Measurements from ENCODE around the gene ASTN2.

ASTN2 gene

DNA sequence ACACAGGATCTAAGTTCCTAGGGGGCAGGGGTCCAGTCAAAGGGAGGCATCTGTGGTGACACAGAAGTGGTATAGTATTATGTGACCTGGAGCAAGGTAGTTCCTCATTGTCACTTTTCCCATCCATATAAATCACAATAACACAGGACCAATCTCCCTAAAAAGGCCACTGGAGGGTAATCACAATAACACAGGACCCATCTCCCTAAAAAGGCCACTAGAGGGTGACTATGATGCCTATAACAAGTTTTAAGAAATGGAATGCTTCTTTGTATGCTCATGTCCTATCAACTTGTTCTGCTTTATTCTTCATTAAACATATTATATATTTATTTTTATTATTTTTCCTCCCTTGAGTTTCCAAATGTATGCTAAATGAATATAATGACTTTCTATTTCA is 254.6 kb downstream of the ASTN2 start:
- H3K4me1 Mint-ChIP-seq: no peaks in the 10 kb centered on the region
- no peak overlapping the region for H3K27ac Mint-ChIP-seq
- DNase-seq (ENCODE audit: low spot score in 2 of 2) (no peak), ATAC-seq (ENCODE audit: low read depth) (no peak)
- no peak overlapping the region for H3K4me3 Mint-ChIP-seq
- H3K9me3 Mint-ChIP-seq: peaks cover 3% of the 10 kb centered on the region
- no peaks in the 10 kb centered on the region for H3K27me3 Mint-ChIP-seq
- H3K36me3 Mint-ChIP-seq: no peaks in the 10 kb centered on the region

DNA sequence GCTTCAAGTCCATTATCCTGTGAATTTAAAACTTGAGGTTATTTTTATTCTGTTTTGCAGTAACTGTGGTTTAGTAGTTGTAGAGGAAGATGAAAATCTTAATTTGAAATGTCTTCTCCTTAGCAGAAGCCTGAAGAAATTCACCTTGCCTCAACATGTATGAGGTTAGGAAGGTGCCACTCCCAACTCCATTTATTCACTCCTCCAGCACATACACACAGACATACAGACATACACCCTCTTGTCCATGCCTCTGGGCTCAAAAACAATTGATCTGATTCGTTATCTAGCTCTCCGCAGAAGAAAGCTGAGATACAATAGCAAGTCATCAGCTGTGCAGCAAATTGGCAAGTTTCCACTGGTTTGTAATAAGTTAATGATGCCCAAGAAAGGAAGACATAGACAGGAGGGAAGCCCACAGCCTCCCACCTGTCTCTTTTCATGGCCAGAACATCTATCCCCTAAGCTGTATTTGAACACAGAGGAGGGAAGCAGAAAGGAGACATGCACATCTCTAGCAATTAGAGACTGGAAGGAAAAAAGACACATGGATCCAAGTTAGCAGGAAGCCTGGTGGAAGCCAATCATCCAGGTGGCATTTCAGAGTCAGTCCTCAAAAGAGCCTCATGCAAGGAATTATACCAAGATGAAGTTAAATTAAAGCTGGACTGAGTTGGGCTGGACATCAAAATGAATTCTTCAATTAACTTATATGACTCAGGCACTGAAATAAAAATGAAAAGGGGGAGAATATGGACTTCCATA is 257.9 kb downstream of the ASTN2 start:
- H3K4me3 Mint-ChIP-seq: no peak overlapping the region
- no peaks in the 10 kb centered on the region for H3K36me3 Mint-ChIP-seq
- no peaks in the 10 kb centered on the region for H3K4me1 Mint-ChIP-seq
- peaks cover 3% of the 10 kb centered on the region for H3K9me3 Mint-ChIP-seq
- no peak for DNase-seq (ENCODE audit: low spot score in 2 of 2)
- no peak for ATAC-seq (ENCODE audit: low read depth)
- no peaks in the 10 kb centered on the region for H3K27me3 Mint-ChIP-seq
- H3K27ac Mint-ChIP-seq: no peak overlapping the region

DNA sequence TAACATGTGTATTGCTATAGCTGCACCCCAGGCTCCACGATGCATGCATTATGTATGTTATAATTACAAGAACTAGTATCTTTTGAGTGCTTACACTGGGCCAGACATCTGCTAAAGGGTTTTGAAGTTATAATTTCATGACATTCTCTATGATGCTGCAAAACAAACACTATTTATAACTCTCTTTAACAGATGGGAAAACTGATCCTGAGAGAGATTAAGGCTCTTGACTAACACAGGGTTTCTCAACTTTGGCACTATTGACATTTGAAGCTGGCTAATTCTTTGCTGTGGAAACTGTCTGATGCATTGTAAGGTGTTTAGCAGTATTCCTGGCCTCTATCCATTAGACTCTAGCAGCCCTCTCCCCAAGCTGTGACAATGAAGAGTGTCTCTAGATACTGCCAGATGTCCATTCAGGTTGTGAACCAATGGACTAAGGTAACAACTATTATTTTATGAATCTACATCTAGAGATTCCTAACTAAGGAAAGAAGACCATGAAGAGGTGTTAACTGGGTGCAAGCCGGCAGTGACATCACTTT is 258.6 kb downstream of the ASTN2 start:
- Mint-ChIP-seq H3K36me3 (no peaks in the 10 kb centered on the region), H3K27me3 (no peaks in the 10 kb centered on the region), H3K9me3 (peaks cover 3% of the 10 kb centered on the region), H3K27ac (no peak overlapping the region), H3K4me1 (no peaks in the 10 kb centered on the region), H3K4me3 (no peak overlapping the region)
- no peak for DNase-seq (ENCODE audit: low spot score in 2 of 2)
- ATAC-seq (ENCODE audit: low read depth): no peak

- ATAC-seq (ENCODE audit: low read depth): no peak
- H3K4me3 Mint-ChIP-seq: no peak overlapping the region
Observed at GRCh38 chr9:117153021-117153420, 261.8 kb downstream of the ASTN2 start.

DNA sequence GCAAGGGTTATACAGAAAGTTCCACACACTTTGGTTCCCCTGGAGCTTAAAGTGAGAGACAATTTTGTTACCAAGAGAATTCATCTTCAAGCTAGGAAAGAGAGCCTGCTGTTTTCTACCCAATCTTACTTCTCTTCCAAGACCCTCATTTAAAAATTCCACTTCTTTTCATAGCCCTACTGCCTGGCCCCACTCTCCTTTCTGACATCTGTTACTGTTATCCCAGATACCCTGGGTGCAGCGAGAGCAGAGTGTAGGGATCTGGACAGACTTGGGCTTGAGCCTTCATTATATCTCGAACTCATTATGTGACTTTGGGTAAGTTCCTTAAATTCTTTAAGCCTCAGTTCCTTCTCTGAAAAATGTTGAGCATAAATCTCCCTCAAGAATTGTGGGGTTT is 263.1 kb downstream of the ASTN2 start:
- no peak for DNase-seq (ENCODE audit: low spot score in 2 of 2)
- no peak for ATAC-seq (ENCODE audit: low read depth)
- Mint-ChIP-seq H3K36me3 (no peaks in the 10 kb centered on the region), H3K9me3 (no peaks in the 10 kb centered on the region), H3K4me3 (no peak overlapping the region), H3K4me1 (no peaks in the 10 kb centered on the region), H3K27me3 (no peaks in the 10 kb centered on the region), H3K27ac (no peak overlapping the region)

More at GRCh38 chr9:117153021-117153420, 261.8 kb downstream of the ASTN2 start:
- DNase-seq (ENCODE audit: low spot score in 2 of 2): no peak
- H3K9me3 Mint-ChIP-seq: peaks cover under 1% of the 10 kb centered on the region
- no peaks in the 10 kb centered on the region for H3K4me1 Mint-ChIP-seq
- H3K36me3 Mint-ChIP-seq: no peaks in the 10 kb centered on the region
- no peak overlapping the region for H3K27ac Mint-ChIP-seq
- no peaks in the 10 kb centered on the region for H3K27me3 Mint-ChIP-seq

GRCh38 chr9:117149996-117150395 is 264.9 kb downstream of the ASTN2 start:
- Mint-ChIP-seq H3K36me3 (no peaks in the 10 kb centered on the region), H3K9me3 (no peaks in the 10 kb centered on the region), H3K4me1 (no peaks in the 10 kb centered on the region)

DNA sequence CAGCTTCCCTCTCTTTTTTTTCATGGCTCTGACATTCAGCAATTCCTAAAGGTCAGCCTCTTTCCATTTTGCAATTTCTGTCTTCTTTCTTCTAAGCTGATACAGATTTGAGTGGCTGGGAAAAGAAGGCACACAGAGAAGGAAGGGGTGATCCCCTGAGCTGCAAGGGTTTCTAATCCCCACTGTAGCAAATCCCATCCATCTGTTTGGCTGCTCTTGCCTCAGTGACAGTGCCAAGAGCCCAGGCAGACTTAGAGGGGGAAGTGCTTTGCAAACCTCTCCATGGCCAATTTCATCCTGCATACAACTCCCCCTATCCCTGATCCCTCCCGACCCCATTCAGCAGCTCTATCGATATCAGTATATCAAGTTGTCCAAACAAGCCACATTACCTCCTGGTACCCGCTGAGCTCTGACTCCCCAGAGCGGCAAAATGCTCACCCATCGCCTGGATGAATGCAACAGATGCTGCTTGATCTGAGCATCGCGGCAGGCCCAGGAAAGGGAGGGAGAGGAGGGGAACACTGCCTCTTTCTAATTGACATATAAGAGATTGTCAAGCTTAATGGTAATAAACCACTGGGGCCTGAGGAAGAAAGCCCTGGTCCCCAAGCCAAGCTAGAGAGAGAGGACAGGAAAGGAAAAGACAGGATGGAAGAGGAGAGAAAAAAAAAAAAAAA is 268.9 kb downstream of the ASTN2 start:
- DNase-seq (ENCODE audit: low spot score in 2 of 2) (no peak), ATAC-seq (ENCODE audit: low read depth) (no peak)
- Mint-ChIP-seq H3K4me3 (no peak overlapping the region), H3K27ac (no peak overlapping the region), H3K4me1 (no peaks in the 10 kb centered on the region), H3K36me3 (no peaks in the 10 kb centered on the region), H3K27me3 (no peaks in the 10 kb centered on the region), H3K9me3 (peaks cover 4% of the 10 kb centered on the region)

More at GRCh38 chr9:117149996-117150395, 264.9 kb downstream of the ASTN2 start:
- H3K27me3 Mint-ChIP-seq: no peaks in the 10 kb centered on the region
- H3K4me3 Mint-ChIP-seq: no peak overlapping the region
- DNase-seq (ENCODE audit: low spot score in 2 of 2) (no peak), ATAC-seq (ENCODE audit: low read depth) (no peak)
- H3K27ac Mint-ChIP-seq: no peak overlapping the region

DNA sequence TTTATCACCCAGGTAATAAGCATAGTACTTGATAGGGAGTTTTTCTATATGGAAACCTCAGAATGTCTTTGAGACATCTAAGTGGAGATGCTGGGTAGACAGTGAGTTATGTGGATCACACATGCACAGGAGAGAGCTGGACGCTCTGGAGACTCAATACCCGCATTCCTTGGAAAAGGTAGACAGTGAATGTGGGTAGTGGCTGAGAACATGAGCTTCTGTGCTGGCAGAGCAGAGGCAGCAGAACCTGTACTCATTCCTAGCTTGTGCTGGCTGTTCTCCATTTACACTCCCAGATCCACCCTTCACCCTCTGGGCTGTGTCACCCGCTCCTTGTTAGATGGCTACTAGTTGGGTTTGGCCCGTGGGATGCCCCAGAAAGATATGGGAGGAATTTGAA is 269.8 kb downstream of the ASTN2 start:
- ATAC-seq (ENCODE audit: low read depth) (no peak), DNase-seq (ENCODE audit: low spot score in 2 of 2) (no peak)
- Mint-ChIP-seq H3K9me3 (peaks cover 7% of the 10 kb centered on the region), H3K4me3 (no peak overlapping the region), H3K27ac (no peak overlapping the region), H3K27me3 (no peaks in the 10 kb centered on the region), H3K36me3 (no peaks in the 10 kb centered on the region), H3K4me1 (no peaks in the 10 kb centered on the region)

DNA sequence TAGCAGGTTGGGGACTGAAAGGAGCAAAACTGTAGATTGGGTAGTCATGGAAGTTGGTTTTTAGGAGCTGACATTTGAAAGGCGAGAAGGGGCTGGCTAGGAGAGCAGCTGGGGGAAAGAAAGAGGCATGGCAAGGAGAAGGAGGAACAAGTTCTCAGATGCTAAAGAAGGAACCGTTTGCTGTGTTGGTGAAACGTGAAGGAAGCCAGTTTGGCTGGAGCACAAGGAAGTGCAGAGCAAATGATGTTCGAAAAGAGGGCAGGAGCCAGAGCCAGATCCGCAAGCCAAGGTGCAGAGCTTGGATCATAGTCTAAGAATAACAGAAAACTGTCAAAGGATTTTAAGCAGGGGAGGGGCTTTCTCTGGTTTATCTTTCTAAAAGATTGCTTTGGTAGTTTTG is 276.6 kb downstream of the ASTN2 start:
- no peak for DNase-seq (ENCODE audit: low spot score in 2 of 2)
- no peak for ATAC-seq (ENCODE audit: low read depth)

DNA sequence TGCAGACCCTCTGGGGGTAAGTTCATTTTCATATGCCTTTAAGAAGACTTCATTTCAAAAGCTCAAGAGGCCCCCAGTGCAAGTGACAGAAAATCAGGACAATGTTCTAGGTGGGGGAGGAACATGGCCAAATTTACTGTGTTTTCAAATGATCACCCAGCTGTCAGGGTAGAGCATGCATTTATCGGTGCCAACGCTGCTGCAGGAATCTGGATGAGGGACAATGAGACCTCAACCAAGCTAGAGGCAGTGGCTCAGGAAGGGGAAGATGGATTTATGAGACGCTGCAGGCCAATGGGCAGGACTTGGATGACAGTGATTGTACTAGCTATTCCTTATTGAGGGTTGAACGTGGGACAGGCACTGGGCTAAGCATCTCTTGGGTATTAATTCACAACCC is 278.4 kb downstream of the ASTN2 start:
- no peaks in the 10 kb centered on the region for H3K36me3 Mint-ChIP-seq
- H3K27me3 Mint-ChIP-seq: peaks cover 4% of the 10 kb centered on the region
- no peaks in the 10 kb centered on the region for H3K4me1 Mint-ChIP-seq
- H3K9me3 Mint-ChIP-seq: peaks cover 5% of the 10 kb centered on the region
- H3K27ac Mint-ChIP-seq: no peak overlapping the region
- no peak overlapping the region for H3K4me3 Mint-ChIP-seq
- DNase-seq (ENCODE audit: low spot score in 2 of 2): no peak
- ATAC-seq (ENCODE audit: low read depth): no peak

More for the DNA sequence above, 276.6 kb downstream of the ASTN2 start:
- no peak overlapping the region for H3K4me3 Mint-ChIP-seq
- no peaks in the 10 kb centered on the region for H3K4me1 Mint-ChIP-seq
- peaks cover 4% of the 10 kb centered on the region for H3K27me3 Mint-ChIP-seq
- no peak overlapping the region for H3K27ac Mint-ChIP-seq
- H3K36me3 Mint-ChIP-seq: no peaks in the 10 kb centered on the region
- peaks cover 8% of the 10 kb centered on the region for H3K9me3 Mint-ChIP-seq

- Mint-ChIP-seq H3K27ac (no peak overlapping the region), H3K36me3 (no peaks in the 10 kb centered on the region), H3K4me3 (no peak overlapping the region), H3K4me1 (no peaks in the 10 kb centered on the region), H3K27me3 (peaks cover 4% of the 10 kb centered on the region), H3K9me3 (peaks cover 5% of the 10 kb centered on the region)
- DNase-seq (ENCODE audit: low spot score in 2 of 2) (no peak), ATAC-seq (ENCODE audit: low read depth) (no peak)
Observed at GRCh38 chr9:117135501-117136098, 279.3 kb downstream of the ASTN2 start.

GRCh38 chr9:117134826-117135500 is 279.9 kb downstream of the ASTN2 start:
- Mint-ChIP-seq H3K9me3 (peaks cover 1% of the 10 kb centered on the region), H3K27me3 (peaks cover 4% of the 10 kb centered on the region), H3K27ac (no peak overlapping the region), H3K36me3 (no peaks in the 10 kb centered on the region), H3K4me1 (no peaks in the 10 kb centered on the region), H3K4me3 (no peak overlapping the region)
- DNase-seq (ENCODE audit: low spot score in 2 of 2) (no peak), ATAC-seq (ENCODE audit: low read depth) (no peak)

DNA sequence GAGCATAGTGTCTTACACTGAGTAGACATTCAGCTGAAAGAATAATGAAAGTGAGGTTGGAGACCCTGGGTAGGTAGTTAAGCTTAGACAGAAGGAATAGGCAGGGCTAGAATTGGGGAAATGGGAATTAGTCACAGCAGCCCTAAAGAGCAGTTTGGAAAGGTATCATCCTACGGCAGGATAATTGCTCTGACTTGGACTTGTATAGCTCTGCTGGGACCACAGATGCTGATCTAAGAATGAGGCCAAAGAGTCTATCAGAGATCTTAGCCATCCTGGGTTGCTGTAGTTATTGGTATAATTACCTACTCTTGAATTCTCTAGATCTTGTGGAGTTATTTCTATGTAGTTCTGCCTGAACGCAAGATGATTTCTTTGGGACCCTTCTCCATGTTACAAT is 288.0 kb downstream of the ASTN2 start:
- no peak overlapping the region for H3K27ac Mint-ChIP-seq
- no peaks in the 10 kb centered on the region for H3K36me3 Mint-ChIP-seq
- H3K4me3 Mint-ChIP-seq: no peak overlapping the region
- no peak for DNase-seq (ENCODE audit: low spot score in 2 of 2)
- H3K27me3 Mint-ChIP-seq: no peaks in the 10 kb centered on the region
- no peak for ATAC-seq (ENCODE audit: low read depth)
- no peaks in the 10 kb centered on the region for H3K4me1 Mint-ChIP-seq
- peaks cover 4% of the 10 kb centered on the region for H3K9me3 Mint-ChIP-seq

DNA sequence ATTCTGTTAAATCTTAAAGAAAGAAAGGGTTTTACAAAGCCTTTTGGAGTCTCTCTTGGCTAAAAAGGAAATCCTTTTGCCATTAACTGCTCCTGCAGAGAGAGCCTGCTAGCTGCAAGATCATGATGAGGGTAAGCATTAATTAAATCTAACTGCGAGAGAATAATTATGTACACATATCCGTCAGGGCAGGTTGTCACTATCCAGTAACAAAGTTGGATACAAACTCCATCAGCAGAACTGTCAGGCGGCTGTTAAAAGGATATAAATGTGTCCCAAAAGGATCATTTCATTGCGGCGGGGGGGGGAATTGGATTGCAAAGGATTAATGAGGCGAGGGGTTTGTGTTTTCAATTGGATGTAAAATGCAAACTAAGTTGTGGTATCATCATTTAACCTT is 289.3 kb downstream of the ASTN2 start:
- no peak overlapping the region for H3K27ac Mint-ChIP-seq
- no peak overlapping the region for H3K4me3 Mint-ChIP-seq
- no peaks in the 10 kb centered on the region for H3K27me3 Mint-ChIP-seq
- H3K4me1 Mint-ChIP-seq: no peaks in the 10 kb centered on the region
- peaks cover 4% of the 10 kb centered on the region for H3K9me3 Mint-ChIP-seq
- ATAC-seq (ENCODE audit: low read depth) (no peak), DNase-seq (ENCODE audit: low spot score in 2 of 2) (no peak)
- H3K36me3 Mint-ChIP-seq: no peaks in the 10 kb centered on the region

Data from memory B cell (primary cell).